NCI-H1092 treated with DMSO at 0.1 percent for 48 hours (cell line): ENCODE measurements around the gene PAM.

Experiments
- DNase-seq: peaks from one replicate; lab custom pipeline; 2025; lab: John Stamatoyannopoulos, UW

Gene PAM

GRCh38 chr5:102815084-102815483 lies 60.0 kb downstream of the PAM start:
- DNase-seq = no peak

GRCh38 chr5:102815540-102816332 lies 60.6 kb downstream of the PAM start:
- DNase-seq = no peak

GRCh38 chr5:102818345-102818744 lies 63.2 kb downstream of the PAM start:
- no peak for DNase-seq

GRCh38 chr5:102818934-102819333 lies 63.8 kb downstream of the PAM start:
- DNase-seq = no peak

GRCh38 chr5:102819634-102820033 lies 64.5 kb downstream of the PAM start:
- peak; percentile 9 for DNase-seq

GRCh38 chr5:102823441-102823874 lies 68.4 kb downstream of the PAM start:
- no peak for DNase-seq

- DNase-seq = no peak
Observed at GRCh38 chr5:102826629-102827028, 71.5 kb downstream of the PAM start.

- no peak for DNase-seq
Observed at GRCh38 chr5:102830241-102830640, 75.1 kb downstream of the PAM start.

- DNase-seq = no peak
Observed at GRCh38 chr5:102832445-102832844, 77.3 kb downstream of the PAM start.

- DNase-seq = no peak
Observed at GRCh38 chr5:102833146-102833545, 78.0 kb downstream of the PAM start.

- DNase-seq = no peak
Observed at GRCh38 chr5:102834438-102834964, 79.4 kb downstream of the PAM start.

GRCh38 chr5:102835717-102836116 lies 80.6 kb downstream of the PAM start:
- no peak for DNase-seq

- no peak for DNase-seq
Observed at GRCh38 chr5:102841021-102841420, 85.9 kb downstream of the PAM start.

GRCh38 chr5:102843997-102844396 lies 88.9 kb downstream of the PAM start:
- no peak for DNase-seq

- no peak for DNase-seq
Observed at GRCh38 chr5:102845041-102845440, 89.9 kb downstream of the PAM start.

GRCh38 chr5:102850503-102850902 lies 95.4 kb downstream of the PAM start:
- DNase-seq = no peak

GRCh38 chr5:102853680-102854079 lies 98.6 kb downstream of the PAM start:
- no peak for DNase-seq

- DNase-seq = no peak
Observed at GRCh38 chr5:102855681-102856388, 100.7 kb downstream of the PAM start.

- no peak for DNase-seq
Observed at GRCh38 chr5:102856389-102856777, 101.3 kb downstream of the PAM start.

GRCh38 chr5:102857076-102857818 lies 102.1 kb downstream of the PAM start:
- no peak for DNase-seq

- no peak for DNase-seq
Observed at GRCh38 chr5:102858221-102858620, 103.1 kb downstream of the PAM start.

GRCh38 chr5:102858808-102859207 lies 103.7 kb downstream of the PAM start:
- DNase-seq = no peak

- DNase-seq = no peak
Observed at GRCh38 chr5:102860035-102860434, 104.9 kb downstream of the PAM start.
